Kidney (tissue), 14 donors: Measurements from ENCODE around the gene LGR6. TPM values are rescaled to one million over a fixed set of nuclear protein-coding genes. Genes with fewer than 3 reads are reported as not detected.

Experiments
- DNase-seq, 5 donors: peaks; one replicate each; pipeline ENCODE4 v3.0.0-alpha.2; 2013 to 2020
- FAIRE-seq: peaks from 2 replicates; lab custom pipeline; 2012; peaks lifted over from hg19 to GRCh38; lab: Jason Lieb, UNC
- H3K27ac ChIP-seq, 2 donors: one replicate each; pipeline ENCODE4 v1.7.0; 2013; ENCODE audit warnings: low read depth in 2 of 2, low read length in 2 of 2, inconsistent platforms in 1 of 2
- H3K27me3 ChIP-seq: one replicate; pipeline ENCODE4 v1.7.1; 2013; ENCODE audit warnings: low read length, inconsistent platforms; ENCODE audit not compliant: control insufficient read depth, insufficient read depth
- H3K36me3 ChIP-seq, 3 donors: one replicate each; pipeline versions ENCODE4 v1.7.0 to v1.7.1; 2013; ENCODE audit warnings: low read length in 3 of 3, control low read depth in 1 of 3, inconsistent platforms in 1 of 3; ENCODE audit not compliant: insufficient read depth in 3 of 3, control insufficient read depth in 2 of 3
- H3K4me1 ChIP-seq, 3 donors: one replicate each; pipeline versions ENCODE4 v1.7.0 to v1.7.1; 2013; ENCODE audit warnings: low read length in 3 of 3, inconsistent platforms in 1 of 3, low read depth in 1 of 3; ENCODE audit not compliant: control insufficient read depth in 2 of 3, insufficient read depth in 2 of 3
- H3K4me3 ChIP-seq, 3 donors: one replicate each; pipeline versions ENCODE4 v1.7.0 to v1.8.1; 2013; ENCODE audit warnings: low read length in 3 of 3, control low read depth in 1 of 3, inconsistent platforms in 1 of 3
- H3K9ac ChIP-seq, 3 donors: one replicate each; pipeline versions ENCODE4 v1.7.0 to v1.7.1; 2013; ENCODE audit warnings: low read length in 3 of 3, control low read depth in 1 of 3, inconsistent platforms in 1 of 3
- H3K9me3 ChIP-seq, 3 donors: one replicate each; pipeline versions ENCODE4 v1.7.0 to v1.7.1; 2013; ENCODE audit warnings: low read length in 3 of 3, control low read depth in 1 of 3, inconsistent platforms in 1 of 3; ENCODE audit not compliant: control insufficient read depth in 2 of 3, insufficient read depth in 1 of 3
- CTCF ChIP-seq: IDR thresholded peaks from 3 replicates; pipeline ENCODE4 v1.5.1; 2012; ENCODE audit warnings: mild to moderate bottlenecking, moderate library complexity, borderline replicate concordance; ENCODE audit not compliant: insufficient read depth; ENCODE audit errors: extremely low read depth
- intact Hi-C: fragments of 100-400 bp; cut with DNase I; formaldehyde crosslinking; loops from one replicate; pipeline ENCODE4 v1.11.1; 2022
- polyA plus RNA-seq: library from polyadenylated mRNA; stranded (reverse); fragments of 350-450 nt; fragmentation: Illumina TruSeq; extraction: RNeasy Lipid Tissue Mini Kit (QIAGEN cat#74804); gene quantifications from one replicate; pipeline ENCODE4 v1.2.3, GENCODE V29; 2014; ENCODE audit warnings: low read depth, low replicate concordance; ENCODE audit not compliant: insufficient read depth
- total RNA-seq: library from RNA; stranded (reverse); fragmentation: NEBNext Ultra II Directional; extraction: Animal tissue kit (Norgen Biotek cat#: 25700); gene quantifications from one replicate; pipeline ENCODE4 v1.2.1, GENCODE V29; 2021
- donor health status: control.
- donor health status: control.
- donor health status: control.
- donor health status: control.
- donor health status: control.
- donor health status: DM: yes; HTN: yes; CAD: no.
- donor health status: Normal renal cell carcinoma (clear cell type).

LGR6 gene
- total and polyA plus RNA-seq, 2 donors from 2014 or later = 1.8 to 4.1 TPM

GRCh38 chr1:202333861-202334260 lies 140.3 kb downstream of the LGR6 start:
- Histone ChIP-seq H3K4me3 (no peak overlapping the region), H3K27me3 (no peaks in the 10 kb centered on the region), H3K9ac (no peak overlapping the region), H3K9me3 (no peaks in the 10 kb centered on the region), H3K36me3 (no peaks in the 10 kb centered on the region), H3K27ac (no peak overlapping the region), H3K4me1 (no peaks in the 10 kb centered on the region)
- DNase-seq (no peak), FAIRE-seq (no peak)
- intact Hi-C loops = no loop called here
- TF ChIP-seq CTCF = no peak

DNA sequence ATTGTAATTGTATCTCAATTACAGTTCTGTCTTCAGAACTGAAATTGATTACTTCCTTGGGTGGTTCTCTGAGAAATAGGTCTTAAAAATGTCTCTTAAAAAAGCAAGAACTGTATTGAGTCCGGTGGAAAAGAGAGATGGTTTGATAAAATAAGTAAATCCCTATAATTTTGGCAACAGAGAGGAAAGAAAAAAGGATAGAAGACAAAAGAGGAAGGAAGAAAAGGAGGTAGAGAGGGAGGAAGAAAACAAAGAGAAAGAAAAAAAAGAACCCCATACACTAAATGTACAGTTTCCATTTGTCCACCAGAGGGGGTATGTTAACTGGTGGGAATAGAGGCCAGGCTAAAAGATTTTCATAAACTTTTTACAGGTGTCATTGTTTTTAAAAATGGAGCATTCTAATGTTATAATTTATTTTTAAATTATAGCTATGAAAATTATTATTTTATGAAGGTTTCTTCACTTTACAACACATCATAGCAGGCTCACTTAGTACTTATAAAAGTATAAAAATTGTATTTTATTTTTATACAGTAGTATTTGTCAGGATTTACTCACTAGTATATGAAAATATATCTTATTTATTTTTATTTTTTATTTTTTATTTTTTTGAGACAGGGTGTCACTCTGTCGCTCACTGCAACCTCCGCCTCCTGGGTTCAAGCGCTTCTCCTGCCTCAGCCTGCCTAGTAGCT lies 150.2 kb downstream of the LGR6 start:
- H3K9me3 ChIP-seq = no peaks in the 10 kb centered on the region
- DNase-seq = peak in 2 of 5 donors; percentile 52 to 76
- no peak overlapping the region for H3K4me3 ChIP-seq
- no peak overlapping the region for H3K9ac ChIP-seq
- H3K4me1 ChIP-seq = no peaks in the 10 kb centered on the region
- H3K27me3 ChIP-seq = no peaks in the 10 kb centered on the region
- intact Hi-C loops = no loop called here
- no peaks in the 10 kb centered on the region for H3K36me3 ChIP-seq
- FAIRE-seq = peak; percentile 51
- no peak overlapping the region for H3K27ac ChIP-seq
- TF ChIP-seq CTCF = peak; percentile 64

GRCh38 chr1:202348005-202348508 lies 154.5 kb downstream of the LGR6 start:
- Histone ChIP-seq H3K27me3 (no peaks in the 10 kb centered on the region), H3K9ac (no peak overlapping the region), H3K4me1 (peaks cover 0 to 2% (median 0%) of the 10 kb centered on the region in 3 donors), H3K9me3 (no peaks in the 10 kb centered on the region), H3K36me3 (no peaks in the 10 kb centered on the region), H3K4me3 (peak overlapping the region in 2 of 3 donors; percentile 4 to 88), H3K27ac (no peak overlapping the region)
- intact Hi-C loops = no loop called here
- no peak for TF ChIP-seq CTCF
- FAIRE-seq (no peak), DNase-seq (no peak)
